Epithelial cell of esophagus (primary cell): ENCODE results near the gene SAAL1.

Experiments used
- DNase-seq: peaks from one replicate; pipeline ENCODE4 v3.0.0; 2010; ENCODE audit warnings: low read depth
- H3K4me3 ChIP-seq: 2 replicates; pipeline ENCODE4 v1.5.1; 2011; ENCODE audit warnings: mild to moderate bottlenecking, low read length, control low read depth
- TF ChIP-seq, protein P1 (sequence below): IDR thresholded peaks from 2 replicates; pipeline ENCODE4 v1.5.1; 2011; ENCODE audit warnings: low read depth, mild to moderate bottlenecking, low read length, control low read depth, inconsistent platforms; ENCODE audit not compliant: insufficient read depth; ENCODE audit errors: missing control alignments

Gene SAAL1

GRCh38 chr11:18081551-18081950 is 24.3 kb downstream of the SAAL1 start:
- TF ChIP-seq, protein P1, sequence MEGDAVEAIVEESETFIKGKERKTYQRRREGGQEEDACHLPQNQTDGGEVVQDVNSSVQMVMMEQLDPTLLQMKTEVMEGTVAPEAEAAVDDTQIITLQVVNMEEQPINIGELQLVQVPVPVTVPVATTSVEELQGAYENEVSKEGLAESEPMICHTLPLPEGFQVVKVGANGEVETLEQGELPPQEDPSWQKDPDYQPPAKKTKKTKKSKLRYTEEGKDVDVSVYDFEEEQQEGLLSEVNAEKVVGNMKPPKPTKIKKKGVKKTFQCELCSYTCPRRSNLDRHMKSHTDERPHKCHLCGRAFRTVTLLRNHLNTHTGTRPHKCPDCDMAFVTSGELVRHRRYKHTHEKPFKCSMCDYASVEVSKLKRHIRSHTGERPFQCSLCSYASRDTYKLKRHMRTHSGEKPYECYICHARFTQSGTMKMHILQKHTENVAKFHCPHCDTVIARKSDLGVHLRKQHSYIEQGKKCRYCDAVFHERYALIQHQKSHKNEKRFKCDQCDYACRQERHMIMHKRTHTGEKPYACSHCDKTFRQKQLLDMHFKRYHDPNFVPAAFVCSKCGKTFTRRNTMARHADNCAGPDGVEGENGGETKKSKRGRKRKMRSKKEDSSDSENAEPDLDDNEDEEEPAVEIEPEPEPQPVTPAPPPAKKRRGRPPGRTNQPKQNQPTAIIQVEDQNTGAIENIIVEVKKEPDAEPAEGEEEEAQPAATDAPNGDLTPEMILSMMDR: no peak
- DNase-seq: no peak
- no peak overlapping the region for H3K4me3 ChIP-seq

- DNase-seq: no peak
- H3K4me3 ChIP-seq: no peak overlapping the region
- TF ChIP-seq, protein P1: no peak
Measured at GRCh38 chr11:18080451-18080850, 25.4 kb downstream of the SAAL1 start.

DNA sequence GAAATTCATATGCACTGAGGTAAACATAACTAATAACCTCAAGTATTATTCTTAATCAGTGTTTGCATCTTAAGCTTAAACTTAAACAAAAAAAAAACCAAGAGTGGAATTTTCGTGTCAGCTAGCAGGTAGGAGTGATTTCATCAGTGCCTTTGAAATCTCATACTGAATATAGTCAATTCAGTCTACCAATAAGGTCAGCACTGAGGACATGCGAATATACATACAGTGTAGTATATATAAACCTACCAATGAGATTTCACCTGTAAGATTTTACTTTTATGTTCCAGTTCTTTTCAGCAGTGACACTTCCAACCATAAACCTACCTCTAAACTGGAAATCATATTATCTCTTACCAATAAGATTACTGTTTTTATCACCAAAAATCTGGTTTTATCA is 27.0 kb downstream of the SAAL1 start:
- TF ChIP-seq, protein P1: no peak
- H3K4me3 ChIP-seq: no peak overlapping the region
- DNase-seq: no peak

DNA sequence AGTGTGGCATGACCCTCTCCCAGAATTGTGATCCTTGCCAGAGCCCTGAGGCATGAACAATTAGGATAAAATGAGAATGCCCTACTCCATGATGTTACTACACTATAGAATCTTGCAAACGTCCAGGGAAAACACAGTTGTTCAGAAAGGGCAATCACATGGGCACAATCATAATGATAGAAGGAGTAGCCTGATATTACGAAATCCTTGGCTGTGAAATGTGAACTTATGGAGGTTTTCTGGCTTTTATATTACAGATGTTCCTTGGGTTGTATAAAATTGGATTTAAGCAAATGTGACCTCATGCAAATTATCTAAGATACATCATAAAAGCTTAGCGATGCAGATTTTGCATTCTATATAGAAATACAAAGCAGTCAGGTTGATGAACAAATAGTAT is 30.4 kb downstream of the SAAL1 start:
- no peak for DNase-seq
- H3K4me3 ChIP-seq: no peak overlapping the region
- TF ChIP-seq, protein P1: no peak

DNA sequence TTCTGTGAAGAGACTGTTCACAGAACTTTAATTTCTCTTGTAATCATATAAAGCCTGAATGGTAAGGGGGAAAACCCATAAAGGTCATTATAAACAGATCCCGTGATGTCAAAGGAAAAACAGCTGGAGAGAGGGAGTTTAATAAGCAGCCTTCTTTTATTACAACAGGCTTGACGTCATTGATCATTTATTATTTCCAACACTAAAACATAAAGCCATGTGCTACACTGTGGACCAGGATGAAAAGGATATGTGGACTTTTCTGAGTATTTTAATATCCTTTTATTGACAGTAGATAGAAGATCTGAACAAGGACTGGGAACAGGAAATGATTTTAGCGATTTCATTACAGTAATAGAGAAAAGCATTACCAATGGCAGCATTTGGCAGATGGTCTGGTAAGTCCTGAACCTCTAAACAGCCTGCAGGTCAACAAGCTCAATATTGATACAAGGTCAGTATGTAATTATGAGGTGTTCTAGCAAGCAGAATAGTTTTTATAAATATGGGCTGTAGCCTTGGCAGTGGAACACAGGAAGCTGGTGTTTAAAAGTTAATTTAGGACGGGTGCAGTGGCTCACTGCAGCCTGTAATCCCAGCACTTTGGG is 34.7 kb downstream of the SAAL1 start:
- no peak for DNase-seq
- TF ChIP-seq, protein P1: no peak
- no peak overlapping the region for H3K4me3 ChIP-seq

- H3K4me3 ChIP-seq: no peak overlapping the region
- DNase-seq: no peak
- TF ChIP-seq, protein P1: no peak
Measured at GRCh38 chr11:18067372-18067771, 38.5 kb downstream of the SAAL1 start.

- no peak for DNase-seq
- H3K4me3 ChIP-seq: no peak overlapping the region
- TF ChIP-seq, protein P1: no peak
Measured at GRCh38 chr11:18066626-18067025, 39.3 kb downstream of the SAAL1 start.
